ENCODE results near the gene LRP2BP. TPM values are rescaled to one million over a fixed set of nuclear protein-coding genes. Genes with fewer than 3 reads are reported as not detected.

Gene LRP2BP
- total and polyA plus RNA-seq, 2 experiments from 2014 or later: 0.28 to 1.7 TPM

GRCh38 chr4:185344743-185345538, 50.8 kb downstream of the LRP2BP start:
- H2AFZ ChIP-seq: no peak overlapping the region
- no peaks in the 10 kb centered on the region for H3K9me3 Mint-ChIP-seq
- DNase-seq (ENCODE audit: low spot score) (no peak), ATAC-seq (no peak)
- no peaks in the 10 kb centered on the region for H3K79me2 ChIP-seq (replicated peaks; ENCODE audit: insufficient read depth)
- no peaks in the 10 kb centered on the region for H4K20me1 ChIP-seq (replicated peaks; ENCODE audit: insufficient read depth)
- peaks cover 10% of the 10 kb centered on the region for H3K4me1 Mint-ChIP-seq
- H3K27me3 ChIP-seq (ENCODE audit: insufficient read depth): no peaks in the 10 kb centered on the region
- no peak overlapping the region for H3K4me2 ChIP-seq
- H3K36me3 Mint-ChIP-seq (ENCODE audit: low read depth): peaks cover 27% of the 10 kb centered on the region
- no peaks in the 10 kb centered on the region for H3F3A ChIP-seq (replicated peaks; ENCODE audit: low read depth)
- TF ChIP-seq EZH2 (IDR thresholded peaks at IDR 0.05; ENCODE audit: low read depth, unreplicated experiment): no peak
- TF ChIP-seq STAT1 (IDR thresholded peaks at IDR 0.05; ENCODE audit: unreplicated experiment): no peak
- TF ChIP-seq EZH2phosphoT487 (IDR thresholded peaks at IDR 0.05; ENCODE audit: unreplicated experiment): no peak
- no peak for TF ChIP-seq CREB1 (CRISPR knock-in tag; IDR thresholded peaks at IDR 0.05; ENCODE audit: low read depth)
- no peak for TF ChIP-seq ZNF331 (CRISPR knock-in tag; IDR thresholded peaks at IDR 0.05; ENCODE audit: low read depth)
- no peak for TF ChIP-seq ZNF462 (CRISPR knock-in tag; IDR thresholded peaks at IDR 0.05)
- no peak for TF ChIP-seq JUNB (IDR thresholded peaks at IDR 0.05; ENCODE audit: unreplicated experiment)
- no peak for TF ChIP-seq REST (IDR thresholded peaks at IDR 0.05; ENCODE audit: unreplicated experiment)
- TF ChIP-seq CTCF (conservative IDR thresholded peaks at IDR 0.05; ENCODE audit: low read depth in 2 of 2): no peak
- no peak for TF ChIP-seq ZNF114 (CRISPR knock-in tag; IDR thresholded peaks at IDR 0.05)
- peak overlapping the region; percentile 39; the same call in 1 of the 2 replicates for H3K27ac ChIP-seq (ENCODE audit: low read depth)
- peaks cover 2% of the 10 kb centered on the region for H3K27me3 Mint-ChIP-seq (ENCODE audit: insufficient read depth, low read depth, poor library complexity)
- H3K9me2 ChIP-seq (ENCODE audit: insufficient read depth): peaks cover 5% of the 10 kb centered on the region; the same call in 1 of the 2 replicates
- no peak overlapping the region for H3K27ac Mint-ChIP-seq
- peaks cover 3% of the 10 kb centered on the region; the same call in 1 of the 2 replicates for H3K36me3 ChIP-seq (ENCODE audit: insufficient read depth)
- no peaks in the 10 kb centered on the region for H3K4me1 ChIP-seq (ENCODE audit: insufficient read depth)
- H3K4me3 ChIP-seq: no peak overlapping the region
- H3K4me3 Mint-ChIP-seq: no peak overlapping the region
